GM12878 (cell line): ENCODE measurements around the gene CCDC182. TPM values are rescaled to one million over a fixed set of nuclear protein-coding genes. Genes with fewer than 3 reads are reported as not detected.

ENCODE experiments used
- ATAC-seq: fragments of 200-7000 bp; cut with Tn5 transposase; 3 replicates; pipeline ENCODE4 v1.9.1; 2020; ENCODE audit warnings: mild to moderate bottlenecking, moderate library complexity
- BruUV-seq: library from RNA; stranded (reverse); fragments of 400-500 nt; replicated peaks from 2 replicates; lab custom pipeline; 2021; lab: Mats Ljungman, UMichigan
- CTCF ChIA-PET: fragments of 300-600 bp; sonication (Branson Sonifier 250); formaldehyde crosslinking; extraction: SDS; loops from one replicate; lab custom pipeline; 2021; ENCODE audit warnings: inconsistent platforms; lab: Yijun Ruan, JAX
- POLR2A ChIA-PET: fragments of 350-600 bp; formaldehyde crosslinking; extraction: SDS; loops from one replicate; lab custom pipeline; 2021; ENCODE audit warnings: inconsistent platforms; lab: Charles Lee
- RAD21 ChIA-PET: fragments of 300-600 bp; sonication (Branson Sonifier 250); formaldehyde crosslinking; loops from one replicate; lab custom pipeline; 2023; ENCODE audit warnings: antibody characterized with exemption; ENCODE audit not compliant: unreplicated experiment; lab: Charles Lee
- SMC1A ChIA-PET: fragments of 300-600 bp; sonication (Branson Sonifier 250); formaldehyde crosslinking; loops from one replicate; lab custom pipeline; 2023; ENCODE audit not compliant: unreplicated experiment, uncharacterized antibody; lab: Charles Lee
- DNase-seq: peaks from one replicate; pipeline ENCODE4 v3.0.0-alpha.2; 2011; ENCODE audit warnings: low read depth, low spot score
- FAIRE-seq: peaks from 3 replicates; lab custom pipeline; 2011; peaks lifted over from hg19 to GRCh38; lab: Jason Lieb, UNC
- H2AFZ ChIP-seq: 2 replicates; pipeline ENCODE4 v1.6.0; 2011; ENCODE audit warnings: low read depth, low read length, control low read depth; ENCODE audit not compliant: control insufficient read depth
- H3K27ac ChIP-seq: 2 replicates; pipeline ENCODE4 v1.5.1; 2011; ENCODE audit warnings: control low read depth; ENCODE audit not compliant: control insufficient read depth, insufficient read depth
- H3K27me3 ChIP-seq, 2 experiments: replicated peaks in 1 of 2; 2 replicates each; pipeline versions ENCODE4 v1.6.0 to v1.6.1; 2011; ENCODE audit warnings: low read length in 1 of 2; ENCODE audit not compliant: control insufficient read depth in 2 of 2, insufficient read depth in 2 of 2
- H3K36me3 ChIP-seq, 2 experiments: 2 replicates each; pipeline ENCODE4 v1.5.1; 2011; ENCODE audit warnings: low read length in 1 of 2; ENCODE audit not compliant: control insufficient read depth in 2 of 2, insufficient read depth in 2 of 2
- H3K4me1 ChIP-seq: 2 replicates; pipeline ENCODE4 v1.6.1; 2011; ENCODE audit warnings: mild to moderate bottlenecking, low read length, moderate library complexity, mixed read lengths; ENCODE audit not compliant: control insufficient read depth, insufficient read depth
- H3K4me2 ChIP-seq: 2 replicates; pipeline ENCODE4 v1.6.0; 2011; ENCODE audit warnings: control low read depth; ENCODE audit not compliant: control insufficient read depth, insufficient read depth
- H3K4me3 ChIP-seq: fragments of 200-600 bp; sonication (generic); 2 replicates; pipeline ENCODE4 v1.5.1; 2016
- H3K79me2 ChIP-seq: 2 replicates; pipeline ENCODE4 v1.6.0; 2011; ENCODE audit warnings: low read length; ENCODE audit not compliant: control insufficient read depth, insufficient read depth
- H3K9ac ChIP-seq: 2 replicates; pipeline ENCODE4 v1.8.0; 2011; ENCODE audit warnings: low read length, control low read depth, mixed read lengths; ENCODE audit not compliant: control insufficient read depth, insufficient read depth
- H3K9me3 ChIP-seq: replicated peaks from 3 replicates; pipeline ENCODE4 v1.5.1; 2011; ENCODE audit warnings: mild to moderate bottlenecking, low read length; ENCODE audit not compliant: control insufficient read depth, insufficient read depth
- H4K20me1 ChIP-seq: 2 replicates; pipeline ENCODE4 v1.6.0; 2011; ENCODE audit not compliant: control insufficient read depth, insufficient read depth
- CBX3 ChIP-seq: fragments of 200-600 bp; sonication (generic); IDR thresholded peaks from 2 replicates; pipeline ENCODE4 v1.6.1; 2016; ENCODE audit warnings: low read depth, borderline replicate concordance
- CTCF ChIP-seq, 3 experiments: IDR thresholded peaks in 2 of 3; conservative IDR thresholded peaks in 1 of 3; 2 replicates each; pipeline ENCODE4 v1.5.1; 2011; ENCODE audit warnings: low read depth in 3 of 3, low read length in 3 of 3, mild to moderate bottlenecking in 3 of 3, control low read depth in 2 of 3, moderate library complexity in 2 of 3, inconsistent platforms in 1 of 3, mixed read lengths in 1 of 3; ENCODE audit not compliant: control insufficient read depth in 2 of 3, insufficient read depth in 1 of 3; ENCODE audit errors: extremely low read depth in 1 of 3
- DPF2 ChIP-seq: fragments of 450-650 bp; IDR thresholded peaks from 2 replicates; pipeline ENCODE4 v1.6.1; 2017; ENCODE audit warnings: mild to moderate bottlenecking
- E2F8 ChIP-seq: fragments of 450-650 bp; IDR thresholded peaks from 2 replicates; pipeline ENCODE4 v1.6.1; 2018; ENCODE audit warnings: mild to moderate bottlenecking, low read depth, moderate library complexity; ENCODE audit not compliant: partially characterized antibody
- EED ChIP-seq: sonication (generic); IDR thresholded peaks from 2 replicates; pipeline ENCODE4 v1.6.1; 2016; ENCODE audit warnings: antibody characterized with exemption, low read depth
- FOXM1 ChIP-seq: IDR thresholded peaks from 2 replicates; pipeline ENCODE4 v1.6.1; 2012; ENCODE audit warnings: low read depth, mild to moderate bottlenecking, inconsistent platforms, low read length, moderate library complexity
- NBN ChIP-seq: fragments of 450-650 bp; IDR thresholded peaks from 2 replicates; pipeline ENCODE4 v1.6.1; 2016
- NFIC ChIP-seq: IDR thresholded peaks from 2 replicates; pipeline ENCODE4 v1.6.1; 2012; ENCODE audit warnings: low read depth, mild to moderate bottlenecking, inconsistent platforms, low read length, moderate library complexity
- TAF1 ChIP-seq: IDR thresholded peaks from 2 replicates; pipeline ENCODE4 v1.6.1; 2011; ENCODE audit warnings: mild to moderate bottlenecking, low read depth, low read length, borderline replicate concordance
- USF1 ChIP-seq: IDR thresholded peaks from 2 replicates; pipeline ENCODE4 v1.6.1; 2011; ENCODE audit warnings: borderline replicate concordance, low read depth, mild to moderate bottlenecking, moderate library complexity, mixed read lengths, low read length; ENCODE audit not compliant: insufficient read depth; ENCODE audit errors: extremely low read length
- WGBS: methylation state at CpG from one replicate; pipeline ENCODE4 v1.1.6; 2016; ENCODE audit warnings: low lambda C conversion rate; ENCODE audit not compliant: insufficient replicate concordance, insufficient coverage; ENCODE audit errors: missing lambda C conversion rate; 5-methylcytosine and 5-hydroxymethylcytosine counted together
- in situ Hi-C: fragments of 300-500 bp; cut with MboI; formaldehyde crosslinking; loops from 9 replicates; pipeline ENCODE4 v1.14.3; 2018; ENCODE audit warnings: mixed read lengths
- intact Hi-C: fragments of 100-400 bp; cut with micrococcal nuclease; formaldehyde crosslinking; loops from one replicate; pipeline ENCODE4 v1.14.2; 2022; ENCODE audit not compliant: unreplicated experiment
- polyA plus RNA-seq, 11 experiments: library from polyadenylated mRNA; depleted of rRNA in 4 of 11; unstranded in 6 of 11; stranded (reverse) in 5 of 11; fragments of >200 nt; fragmentation: Nextera tagmentation in 4 of 11; fragmentation: Illumina TruSeq in 1 of 11; extraction: Ambion mirVana in 4 of 11; extraction: Trizol in 1 of 11; gene quantifications; 1 replicate in 1 of 11; 2 replicates in 10 of 11; pipeline versions ENCODE4 v1.2.1 to v1.2.3, GENCODE V29; 2011 to 2016; ENCODE audit warnings: inconsistent platforms in 2 of 11, missing spikeins in 2 of 11, low read depth in 1 of 11
- total RNA-seq, 4 experiments: library from RNA; depleted of rRNA in 3 of 4; stranded (reverse); fragments of >200 nt in 3 of 4; fragmentation: Illumina TruSeq in 1 of 4; extraction: Trizol in 1 of 4; gene quantifications; 2 replicates each; pipeline versions ENCODE4 v1.2.1 to v1.2.3, GENCODE V29; 2013 to 2021
- TF ChIP-seq, protein P1 (sequence below): fragments of 450-650 bp; conservative IDR thresholded peaks from 2 replicates; pipeline ENCODE4 v1.6.1; 2017; ENCODE audit warnings: mild to moderate bottlenecking, moderate library complexity

The CCDC182 gene
- total and polyA plus RNA-seq, 10 of the 15 experiments (the other 5 are each of a cell fraction or from before 2014, with no cell fraction given), result not detected

DNA sequence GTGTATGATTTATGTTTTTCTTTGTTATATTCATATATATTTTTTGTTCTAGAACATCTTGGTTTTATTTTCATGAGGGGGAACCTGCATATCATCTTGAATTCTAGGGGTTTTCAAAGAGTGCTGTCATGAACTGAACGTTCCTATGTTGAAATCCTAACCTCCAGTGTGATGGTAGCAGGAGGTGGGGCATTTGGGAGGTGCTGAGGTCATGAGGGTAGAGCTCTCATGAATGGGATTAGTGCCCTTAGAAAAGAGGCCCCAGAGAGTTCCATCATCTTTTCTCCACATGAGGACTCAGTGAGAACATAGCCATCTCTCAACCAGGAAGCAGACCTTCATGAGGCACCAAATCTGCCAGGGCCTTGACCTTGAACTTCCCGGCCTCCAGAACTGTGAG is 34.6 kb upstream of the CCDC182 start (continued):
- TF ChIP-seq NFIC (no peak), NBN (no peak), CBX3 (no peak), CTCF (IDR thresholded peaks at IDR 0.05 in 2 of 3, conservative IDR thresholded peaks at IDR 0.05 in 1 of 3; ENCODE audit: control insufficient read depth in 2 of 3, extremely low read depth in 1 of 3, insufficient read depth in 1 of 3, low read depth in 3 of 3, low read length in 3 of 3) (no peak), FOXM1 (no peak)

DNA sequence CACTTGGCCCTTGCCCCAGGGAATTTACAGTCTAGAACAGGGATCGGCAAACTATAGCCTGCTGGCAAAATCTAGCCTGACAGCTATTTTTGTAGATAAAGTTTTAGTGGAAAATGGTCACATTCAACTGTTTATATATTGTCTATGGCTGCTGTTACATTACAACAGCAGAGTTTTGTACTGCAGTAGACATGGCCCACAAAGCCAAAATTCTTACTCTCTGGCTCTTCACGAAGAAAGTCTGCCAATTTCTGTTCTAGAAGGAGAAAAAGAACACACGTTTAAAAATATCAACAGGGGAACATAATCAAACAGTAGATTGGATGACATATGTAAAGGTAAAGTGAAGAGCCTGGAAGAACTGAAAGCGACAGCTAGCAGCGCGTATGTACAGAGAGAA is 33.2 kb upstream of the CCDC182 start:
- DNase-seq (no peak), FAIRE-seq (no peak), ATAC-seq (no peak)
- ChIA-PET RAD21 (no interaction called here), SMC1A (no interaction called here), POLR2A (no interaction called here), CTCF (no interaction called here)
- peaks cover 0 to 1% of the 10 kb centered on the region in 2 experiments; a peak in 3 of 4 replicates for H3K27me3 ChIP-seq
- in situ Hi-C loops, result no loop called here
- H3K36me3 ChIP-seq, result no peaks in the 10 kb centered on the region
- no peak overlapping the region for H3K9ac ChIP-seq
- WGBS, result 63% methylated on average over 6 of the region's 6 CpGs
- no peak overlapping the region for H3K4me3 ChIP-seq
- H3K27ac ChIP-seq, result no peak overlapping the region
- no peaks in the 10 kb centered on the region for H3K9me3 ChIP-seq
- no peak for TF ChIP-seq USF1
- TF ChIP-seq E2F8, result no peak
- TF ChIP-seq EED, result no peak
- TF ChIP-seq, protein P1, sequence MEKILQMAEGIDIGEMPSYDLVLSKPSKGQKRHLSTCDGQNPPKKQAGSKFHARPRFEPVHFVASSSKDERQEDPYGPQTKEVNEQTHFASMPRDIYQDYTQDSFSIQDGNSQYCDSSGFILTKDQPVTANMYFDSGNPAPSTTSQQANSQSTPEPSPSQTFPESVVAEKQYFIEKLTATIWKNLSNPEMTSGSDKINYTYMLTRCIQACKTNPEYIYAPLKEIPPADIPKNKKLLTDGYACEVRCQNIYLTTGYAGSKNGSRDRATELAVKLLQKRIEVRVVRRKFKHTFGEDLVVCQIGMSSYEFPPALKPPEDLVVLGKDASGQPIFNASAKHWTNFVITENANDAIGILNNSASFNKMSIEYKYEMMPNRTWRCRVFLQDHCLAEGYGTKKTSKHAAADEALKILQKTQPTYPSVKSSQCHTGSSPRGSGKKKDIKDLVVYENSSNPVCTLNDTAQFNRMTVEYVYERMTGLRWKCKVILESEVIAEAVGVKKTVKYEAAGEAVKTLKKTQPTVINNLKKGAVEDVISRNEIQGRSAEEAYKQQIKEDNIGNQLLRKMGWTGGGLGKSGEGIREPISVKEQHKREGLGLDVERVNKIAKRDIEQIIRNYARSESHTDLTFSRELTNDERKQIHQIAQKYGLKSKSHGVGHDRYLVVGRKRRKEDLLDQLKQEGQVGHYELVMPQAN, result no peak
- no peak for TF ChIP-seq DPF2
- TF ChIP-seq TAF1, result no peak
- no peaks in the 10 kb centered on the region for H4K20me1 ChIP-seq
- no peak overlapping the region for H2AFZ ChIP-seq
- no peak overlapping the region for H3K4me2 ChIP-seq
- no peaks in the 10 kb centered on the region for H3K4me1 ChIP-seq
- intact Hi-C loops, result no loop called here
- H3K79me2 ChIP-seq, result no peaks in the 10 kb centered on the region
- no TSS peak for BruUV-seq
